Epithelial cell of esophagus (primary cell): Measurements from ENCODE around the gene GRIN2D.

ENCODE experiments used
- DNase-seq: peaks from one replicate; pipeline ENCODE4 v3.0.0; 2010; ENCODE audit warnings: low read depth
- H3K4me3 ChIP-seq: 2 replicates; pipeline ENCODE4 v1.5.1; 2011; ENCODE audit warnings: mild to moderate bottlenecking, low read length, control low read depth
- TF ChIP-seq, protein P1 (sequence below): IDR thresholded peaks from 2 replicates; pipeline ENCODE4 v1.5.1; 2011; ENCODE audit warnings: low read depth, mild to moderate bottlenecking, low read length, control low read depth, inconsistent platforms; ENCODE audit not compliant: insufficient read depth; ENCODE audit errors: missing control alignments

GRIN2D gene

DNA sequence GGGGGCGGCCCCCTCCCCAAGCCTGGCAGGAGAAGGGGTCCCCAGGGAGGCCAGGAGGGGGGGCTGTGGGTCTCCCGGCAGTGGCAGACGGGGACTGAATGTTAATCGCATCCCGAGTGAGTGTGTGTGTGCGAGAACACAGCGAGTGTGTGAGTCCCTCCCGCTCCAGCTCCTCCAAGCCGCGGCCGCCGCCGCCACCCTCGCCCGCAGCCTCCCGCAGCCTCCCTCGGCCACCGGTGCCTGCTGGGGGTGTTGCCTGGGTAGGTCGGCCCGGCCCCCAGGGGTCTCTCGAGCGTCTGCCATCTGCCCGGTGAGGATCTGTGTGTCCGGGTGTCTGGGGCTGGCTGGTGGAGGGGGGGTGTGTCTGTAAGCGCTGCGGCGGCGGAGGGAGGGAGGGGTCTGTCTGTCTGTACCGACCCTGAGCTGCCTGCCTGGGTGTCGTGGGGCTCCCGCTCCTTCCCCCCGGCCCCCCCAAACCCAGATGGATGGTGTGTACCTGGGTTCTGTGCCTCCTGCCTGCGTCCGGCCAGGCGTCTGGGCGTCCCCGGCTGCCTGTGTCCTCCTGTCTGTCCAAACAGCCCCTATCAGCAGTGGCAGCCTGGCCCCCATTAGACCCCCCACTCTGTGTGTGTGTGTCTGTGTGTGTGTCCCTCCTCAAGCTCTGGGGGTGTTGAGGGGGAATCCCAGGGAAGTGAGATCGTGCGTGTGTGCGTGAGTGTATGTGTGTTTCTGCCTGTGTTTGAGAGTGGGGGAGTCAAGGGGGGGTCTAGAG is at the start of gene GRIN2D:
Gene GRIN2D, plus strand, starts transcription at position 110 of the 772 bp plus-strand sequence. CDS start 4,725 bp downstream, outside the sequence.
- no peak for DNase-seq
- TF ChIP-seq, protein P1, sequence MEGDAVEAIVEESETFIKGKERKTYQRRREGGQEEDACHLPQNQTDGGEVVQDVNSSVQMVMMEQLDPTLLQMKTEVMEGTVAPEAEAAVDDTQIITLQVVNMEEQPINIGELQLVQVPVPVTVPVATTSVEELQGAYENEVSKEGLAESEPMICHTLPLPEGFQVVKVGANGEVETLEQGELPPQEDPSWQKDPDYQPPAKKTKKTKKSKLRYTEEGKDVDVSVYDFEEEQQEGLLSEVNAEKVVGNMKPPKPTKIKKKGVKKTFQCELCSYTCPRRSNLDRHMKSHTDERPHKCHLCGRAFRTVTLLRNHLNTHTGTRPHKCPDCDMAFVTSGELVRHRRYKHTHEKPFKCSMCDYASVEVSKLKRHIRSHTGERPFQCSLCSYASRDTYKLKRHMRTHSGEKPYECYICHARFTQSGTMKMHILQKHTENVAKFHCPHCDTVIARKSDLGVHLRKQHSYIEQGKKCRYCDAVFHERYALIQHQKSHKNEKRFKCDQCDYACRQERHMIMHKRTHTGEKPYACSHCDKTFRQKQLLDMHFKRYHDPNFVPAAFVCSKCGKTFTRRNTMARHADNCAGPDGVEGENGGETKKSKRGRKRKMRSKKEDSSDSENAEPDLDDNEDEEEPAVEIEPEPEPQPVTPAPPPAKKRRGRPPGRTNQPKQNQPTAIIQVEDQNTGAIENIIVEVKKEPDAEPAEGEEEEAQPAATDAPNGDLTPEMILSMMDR, result no peak
- H3K4me3 ChIP-seq, result peak within 1 kb of the TSS; percentile 10

- TF ChIP-seq, protein P1, result no peak
- no peak for DNase-seq
- H3K4me3 ChIP-seq, result no peak overlapping the region
These were observed 48.6 kb upstream of the GRIN2D start for GRCh38 chr19:48344892-48345291.

DNA sequence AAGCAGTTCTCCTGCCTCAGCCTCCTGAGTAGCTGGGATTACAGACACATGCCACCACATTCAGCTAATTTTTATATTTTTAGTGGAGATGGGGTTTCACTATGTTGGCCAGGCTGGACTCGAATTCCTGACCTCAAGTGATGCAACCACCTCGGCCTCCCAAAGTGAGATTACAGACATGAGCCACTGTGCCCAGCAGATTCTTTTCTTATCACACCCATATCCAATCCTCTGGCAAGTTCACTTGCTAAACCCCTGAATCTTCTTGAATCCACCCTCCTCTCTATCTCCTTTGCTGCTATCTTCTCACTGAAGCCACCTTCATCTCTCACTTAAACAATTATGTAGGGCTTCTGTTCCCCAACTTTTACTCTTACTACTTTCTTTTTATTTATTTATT is 47.3 kb upstream of the GRIN2D start:
- TF ChIP-seq, protein P1, result no peak
- DNase-seq, result no peak
- H3K4me3 ChIP-seq, result no peak overlapping the region

DNA sequence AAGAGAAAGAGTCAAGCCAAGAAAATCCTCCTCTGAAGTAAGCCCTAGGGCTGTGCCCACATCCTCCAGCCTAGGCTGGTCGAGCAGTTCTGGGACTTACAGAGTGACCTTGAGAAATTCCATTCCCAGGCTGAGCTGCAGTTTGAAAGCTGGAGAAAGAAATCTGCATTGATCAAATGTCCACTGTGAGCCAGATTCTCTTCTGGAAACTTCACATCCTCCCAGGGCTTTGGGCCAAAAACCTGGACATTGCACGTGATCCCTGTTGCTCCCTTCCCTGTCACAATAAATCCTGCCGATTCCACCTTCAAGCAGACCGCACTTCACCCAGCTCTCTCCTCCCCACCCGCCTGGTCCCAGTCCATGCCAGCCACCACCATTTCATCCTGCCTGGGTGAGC is 45.4 kb upstream of the GRIN2D start:
- DNase-seq, result no peak
- TF ChIP-seq, protein P1, result no peak
- H3K4me3 ChIP-seq, result no peak overlapping the region

- H3K4me3 ChIP-seq, result no peak overlapping the region
- DNase-seq, result no peak
- TF ChIP-seq, protein P1, result no peak
These were observed 44.7 kb upstream of the GRIN2D start for GRCh38 chr19:48348737-48349136.

DNA sequence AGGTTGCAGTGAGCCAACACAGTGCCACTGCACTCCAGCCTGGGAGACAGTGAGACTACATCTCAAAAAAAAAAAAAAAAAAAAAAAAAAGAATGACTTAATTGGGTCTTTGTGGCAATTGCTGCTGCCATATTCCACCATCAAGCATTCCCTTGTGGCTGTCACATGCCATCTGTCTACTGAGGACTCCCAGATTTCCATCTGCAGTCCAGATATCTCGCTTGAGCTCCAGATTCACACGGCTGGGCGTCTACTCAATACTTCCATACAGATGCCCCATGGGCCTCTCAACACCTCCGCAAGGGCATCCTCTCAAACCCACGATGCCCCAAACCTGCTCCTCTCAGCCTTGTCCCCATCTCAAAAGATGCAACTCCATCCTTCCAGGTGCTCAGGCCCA is 42.6 kb upstream of the GRIN2D start:
- H3K4me3 ChIP-seq, result no peak overlapping the region
- DNase-seq, result no peak
- TF ChIP-seq, protein P1, result no peak

GRCh38 chr19:48351341-48351752 is 42.1 kb upstream of the GRIN2D start:
- peak; percentile 62 for DNase-seq
- TF ChIP-seq, protein P1, result peak; percentile 75
- H3K4me3 ChIP-seq, result no peak overlapping the region
